Parathyroid adenoma (tissue), 2 donors: Measurements from ENCODE around the gene HOXC11.

Experiments
- H2AFZ ChIP-seq: fragments of 300-600 bp; sonication (generic); one replicate; pipeline ENCODE4 v1.7.0; 2017; ENCODE audit warnings: antibody characterized with exemption, mild to moderate bottlenecking
- H3K27ac ChIP-seq: fragments of 300-600 bp; sonication (generic); one replicate; pipeline ENCODE4 v1.7.0; 2017
- H3K27me3 ChIP-seq: fragments of 300-600 bp; sonication (generic); one replicate; pipeline ENCODE4 v1.7.0; 2017; ENCODE audit warnings: low read length; ENCODE audit not compliant: control insufficient read depth, insufficient read depth
- H3K36me3 ChIP-seq: fragments of 300-600 bp; sonication (generic); one replicate; pipeline ENCODE4 v1.7.0; 2017; ENCODE audit warnings: low read length; ENCODE audit not compliant: control insufficient read depth, insufficient read depth
- H3K4me1 ChIP-seq: fragments of 300-600 bp; sonication (generic); one replicate; pipeline ENCODE4 v1.7.0; 2017; ENCODE audit warnings: control low read depth
- H3K4me2 ChIP-seq: fragments of 300-600 bp; sonication (generic); one replicate; pipeline ENCODE4 v1.7.0; 2017; ENCODE audit warnings: low read length
- H3K4me3 ChIP-seq: fragments of 300-600 bp; sonication (generic); one replicate; pipeline ENCODE4 v1.7.0; 2017; ENCODE audit warnings: low read depth, low read length
- H3K79me2 ChIP-seq: fragments of 300-600 bp; sonication (generic); one replicate; pipeline ENCODE4 v1.7.0; 2017; ENCODE audit warnings: control low read depth
- H3K9ac ChIP-seq: fragments of 300-600 bp; sonication (generic); one replicate; pipeline ENCODE4 v1.7.0; 2017; ENCODE audit warnings: mild to moderate bottlenecking
- H3K9me3 ChIP-seq: fragments of 300-600 bp; sonication (generic); one replicate; pipeline ENCODE4 v1.7.0; 2017; ENCODE audit warnings: low read length; ENCODE audit not compliant: control insufficient read depth
- TF ChIP-seq, protein P1 (sequence below): fragments of 300-600 bp; sonication (generic); IDR thresholded peaks from one replicate; pipeline ENCODE4 v1.7.0; 2017; ENCODE audit warnings: antibody characterized with exemption, mild to moderate bottlenecking
- donor health status: primary hyperparathyroidism.

Gene HOXC11

DNA sequence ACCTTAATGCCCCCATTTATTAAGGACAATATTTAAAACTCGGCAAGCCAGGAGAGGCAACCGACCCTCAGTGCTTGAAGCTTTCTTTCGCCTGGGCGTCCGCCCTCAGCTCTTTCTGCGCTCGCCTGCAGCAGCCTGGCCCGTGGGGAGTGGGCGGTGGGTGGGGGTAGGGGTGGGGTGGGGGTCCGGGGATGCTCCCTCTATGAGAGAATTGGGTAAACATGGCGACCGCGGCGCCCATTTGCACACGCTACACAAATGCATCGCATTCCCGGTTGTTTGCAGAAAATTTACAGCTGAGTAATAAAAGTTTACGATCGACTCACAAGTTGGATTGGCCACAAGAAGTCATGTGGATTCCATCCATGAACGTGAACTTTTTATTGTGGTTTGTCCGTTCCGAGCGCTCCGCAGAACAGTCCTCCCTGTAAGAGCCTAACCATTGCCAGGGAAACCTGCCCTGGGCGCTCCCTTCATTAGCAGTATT lies 43.6 kb downstream of the HOXC11 start:
- Histone ChIP-seq H3K4me2 (no peak overlapping the region), H3K4me3 (no peak overlapping the region), H3K36me3 (no peaks in the 10 kb centered on the region), H3K27me3 (peaks cover 15% of the 10 kb centered on the region), H2AFZ (no peak overlapping the region), H3K27ac (no peak overlapping the region), H3K4me1 (no peaks in the 10 kb centered on the region), H3K9ac (no peak overlapping the region), H3K9me3 (no peaks in the 10 kb centered on the region), H3K79me2 (no peaks in the 10 kb centered on the region)
- TF ChIP-seq, protein P1, sequence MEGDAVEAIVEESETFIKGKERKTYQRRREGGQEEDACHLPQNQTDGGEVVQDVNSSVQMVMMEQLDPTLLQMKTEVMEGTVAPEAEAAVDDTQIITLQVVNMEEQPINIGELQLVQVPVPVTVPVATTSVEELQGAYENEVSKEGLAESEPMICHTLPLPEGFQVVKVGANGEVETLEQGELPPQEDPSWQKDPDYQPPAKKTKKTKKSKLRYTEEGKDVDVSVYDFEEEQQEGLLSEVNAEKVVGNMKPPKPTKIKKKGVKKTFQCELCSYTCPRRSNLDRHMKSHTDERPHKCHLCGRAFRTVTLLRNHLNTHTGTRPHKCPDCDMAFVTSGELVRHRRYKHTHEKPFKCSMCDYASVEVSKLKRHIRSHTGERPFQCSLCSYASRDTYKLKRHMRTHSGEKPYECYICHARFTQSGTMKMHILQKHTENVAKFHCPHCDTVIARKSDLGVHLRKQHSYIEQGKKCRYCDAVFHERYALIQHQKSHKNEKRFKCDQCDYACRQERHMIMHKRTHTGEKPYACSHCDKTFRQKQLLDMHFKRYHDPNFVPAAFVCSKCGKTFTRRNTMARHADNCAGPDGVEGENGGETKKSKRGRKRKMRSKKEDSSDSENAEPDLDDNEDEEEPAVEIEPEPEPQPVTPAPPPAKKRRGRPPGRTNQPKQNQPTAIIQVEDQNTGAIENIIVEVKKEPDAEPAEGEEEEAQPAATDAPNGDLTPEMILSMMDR = no peak

DNA sequence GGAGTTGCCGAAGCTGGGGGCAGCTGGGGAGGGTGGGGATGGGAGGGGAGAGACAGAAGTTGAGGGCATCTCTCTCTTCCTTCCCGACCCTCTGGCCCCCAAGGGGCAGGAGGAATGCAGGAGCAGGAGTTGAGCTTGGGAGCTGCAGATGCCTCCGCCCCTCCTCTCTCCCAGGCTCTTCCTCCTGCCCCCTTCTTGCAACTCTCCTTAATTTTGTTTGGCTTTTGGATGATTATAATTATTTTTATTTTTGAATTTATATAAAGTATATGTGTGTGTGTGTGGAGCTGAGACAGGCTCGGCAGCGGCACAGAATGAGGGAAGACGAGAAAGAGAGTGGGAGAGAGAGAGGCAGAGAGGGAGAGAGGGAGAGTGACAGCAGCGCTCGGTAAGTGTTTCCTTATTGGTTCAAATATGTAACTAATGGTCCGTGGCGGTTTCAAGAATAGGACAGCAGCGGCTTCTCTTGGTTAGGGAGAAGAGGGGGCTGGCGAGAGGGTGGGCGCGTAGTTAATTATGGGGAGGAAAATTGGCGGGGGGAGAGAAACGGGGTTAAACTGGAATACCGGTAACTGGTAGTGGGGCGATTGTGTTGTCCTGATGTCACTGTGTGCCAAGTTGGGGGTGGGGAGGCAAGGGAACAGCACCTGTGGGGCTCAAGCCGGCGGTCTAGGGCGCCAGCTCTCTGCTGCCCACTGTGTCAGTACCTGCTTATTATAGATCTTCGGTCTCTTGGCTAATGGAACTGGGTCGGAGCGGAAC lies 44.3 kb downstream of the HOXC11 start:
- H3K9ac ChIP-seq = no peak overlapping the region
- no peaks in the 10 kb centered on the region for H3K4me1 ChIP-seq
- no peaks in the 10 kb centered on the region for H3K79me2 ChIP-seq
- H3K36me3 ChIP-seq = no peaks in the 10 kb centered on the region
- no peaks in the 10 kb centered on the region for H3K9me3 ChIP-seq
- peaks cover 15% of the 10 kb centered on the region for H3K27me3 ChIP-seq
- peak overlapping the region; percentile 41 for H3K4me3 ChIP-seq
- H3K27ac ChIP-seq = no peak overlapping the region
- H3K4me2 ChIP-seq = peak overlapping the region; percentile 50
- H2AFZ ChIP-seq = peak overlapping the region; percentile 56
- TF ChIP-seq, protein P1 = no peak

DNA sequence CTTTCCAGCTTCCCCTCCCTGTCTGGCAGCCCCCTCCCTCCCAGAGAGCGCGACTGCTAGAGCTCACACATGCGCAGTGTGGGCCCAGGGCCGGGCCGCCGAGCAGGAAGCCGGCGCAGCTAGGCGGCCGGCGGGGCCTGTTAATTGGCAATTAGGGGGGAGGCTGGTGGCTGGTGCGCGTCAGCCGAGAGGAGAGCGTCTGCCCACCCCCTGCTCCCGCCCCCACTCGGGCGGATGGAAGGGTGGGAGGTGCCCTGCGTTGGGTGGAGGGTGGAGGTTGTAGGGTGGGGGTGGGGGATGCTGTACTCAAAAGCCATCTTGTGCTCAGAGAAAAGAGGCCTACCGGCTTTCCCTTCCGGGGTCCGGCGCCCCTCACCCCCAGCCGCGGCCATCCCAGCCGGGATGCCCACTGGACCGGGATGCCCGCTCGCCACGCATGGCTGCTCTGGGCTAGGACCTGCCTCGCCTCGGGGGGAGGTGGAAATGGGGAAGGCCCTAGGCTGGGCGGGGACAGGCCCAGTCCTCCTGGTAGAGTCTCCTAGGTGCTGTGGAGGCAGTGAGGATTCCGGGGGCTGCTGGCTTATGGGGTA lies 45.0 kb downstream of the HOXC11 start:
- Histone ChIP-seq H3K27ac (no peak overlapping the region), H3K79me2 (no peaks in the 10 kb centered on the region), H3K4me3 (peak overlapping the region; percentile 41), H3K4me2 (peak overlapping the region; percentile 50), H2AFZ (peak overlapping the region; percentile 56), H3K27me3 (peaks cover 16% of the 10 kb centered on the region), H3K4me1 (no peaks in the 10 kb centered on the region), H3K36me3 (no peaks in the 10 kb centered on the region), H3K9ac (no peak overlapping the region), H3K9me3 (no peaks in the 10 kb centered on the region)
- TF ChIP-seq, protein P1 = no peak

DNA sequence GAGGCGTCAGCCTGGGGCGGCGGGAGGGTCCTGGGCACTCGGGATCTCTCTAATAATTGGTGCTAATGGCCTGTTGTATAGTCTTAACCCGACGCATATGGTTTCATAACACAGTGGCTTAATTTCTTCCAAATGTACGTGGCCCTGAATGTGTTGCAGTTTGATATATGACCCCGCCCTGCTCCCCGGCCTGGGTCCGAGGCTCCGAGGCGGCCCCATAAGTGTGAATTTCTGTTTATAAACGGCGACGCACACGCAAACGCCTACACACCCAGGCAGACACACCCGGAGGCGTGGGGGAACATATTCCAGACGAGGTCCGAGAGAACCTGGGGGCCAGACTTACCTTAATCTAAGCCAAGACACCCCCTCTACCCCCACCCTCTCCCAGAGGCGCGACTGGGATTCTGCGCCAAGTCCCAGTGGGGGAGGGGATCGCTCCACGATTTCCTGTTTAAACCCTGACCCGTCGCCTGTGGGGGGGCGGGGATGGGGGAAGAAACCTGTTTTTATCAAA lies 45.6 kb downstream of the HOXC11 start:
- no peaks in the 10 kb centered on the region for H3K4me1 ChIP-seq
- H3K4me2 ChIP-seq = no peak overlapping the region
- no peaks in the 10 kb centered on the region for H3K79me2 ChIP-seq
- H3K4me3 ChIP-seq = no peak overlapping the region
- no peaks in the 10 kb centered on the region for H3K36me3 ChIP-seq
- no peak overlapping the region for H3K27ac ChIP-seq
- peaks cover 20% of the 10 kb centered on the region for H3K27me3 ChIP-seq
- no peak overlapping the region for H3K9ac ChIP-seq
- no peaks in the 10 kb centered on the region for H3K9me3 ChIP-seq
- H2AFZ ChIP-seq = no peak overlapping the region
- TF ChIP-seq, protein P1 = no peak
